Measurements from ENCODE around the gene C1QTNF8.

C1QTNF8 gene

GRCh38 chr16:1078579-1079021 is 17.4 kb downstream of the C1QTNF8 start (continued):
- TF ChIP-seq PRDM2 (tag by site-specific recombination; IDR thresholded peaks at IDR 0.05; ENCODE audit: borderline replicate concordance) (no peak), HOXC10 (CRISPR knock-in tag; IDR thresholded peaks at IDR 0.05) (no peak), WT1 (tag by site-specific recombination; IDR thresholded peaks at IDR 0.05) (peak; percentile 58), KLF7 (tag by site-specific recombination; IDR thresholded peaks at IDR 0.05; ENCODE audit: borderline replicate concordance) (no peak), ZNF560 (tag by site-specific recombination; IDR thresholded peaks at IDR 0.05; ENCODE audit: borderline replicate concordance) (no peak), ZNF558 (tag by site-specific recombination; IDR thresholded peaks at IDR 0.05) (no peak), ZNF26 (tag by site-specific recombination; IDR thresholded peaks at IDR 0.05) (no peak), ZNF221 (tag by site-specific recombination; IDR thresholded peaks at IDR 0.05; ENCODE audit: borderline replicate concordance) (no peak), ELK4 (IDR thresholded peaks at IDR 0.05; ENCODE audit: borderline replicate concordance, low read depth, low read length) (no peak), KLF16 (tag by site-specific recombination; IDR thresholded peaks at IDR 0.05) (no peak), MZF1 (tag by site-specific recombination; IDR thresholded peaks at IDR 0.05; ENCODE audit: borderline replicate concordance) (no peak), ZBTB8A (tag by site-specific recombination; IDR thresholded peaks at IDR 0.05) (peak; percentile 85), ZNF391 (tag by site-specific recombination; IDR thresholded peaks at IDR 0.05; ENCODE audit: borderline replicate concordance, low read depth) (no peak), SETDB1 (IDR thresholded peaks at IDR 0.05; ENCODE audit: insufficient read length, low read length) (no peak), ZEB2 (tag by site-specific recombination; IDR thresholded peaks at IDR 0.05) (peak; percentile 51; the same call in 1 of the 2 replicates), ZNF677 (tag by site-specific recombination; IDR thresholded peaks at IDR 0.05) (no peak), IKZF3 (tag by site-specific recombination; IDR thresholded peaks at IDR 0.05) (peak; percentile 63; the same call in 1 of the 2 replicates), ZNF280C (tag by site-specific recombination; IDR thresholded peaks at IDR 0.05) (no peak), ZXDB (tag by site-specific recombination; IDR thresholded peaks at IDR 0.05) (peak; percentile 73), ZNF37A (tag by site-specific recombination; IDR thresholded peaks at IDR 0.05) (no peak), GLI4 (tag by site-specific recombination; IDR thresholded peaks at IDR 0.05) (no peak), ZNF518A (tag by site-specific recombination; conservative IDR thresholded peaks at IDR 0.05; ENCODE audit: low read depth) (no peak), BCL11B (tag by site-specific recombination; IDR thresholded peaks at IDR 0.05; ENCODE audit: low read depth) (no peak)
